HepG2 (cell line): ENCODE results near the gene TNFRSF25. TPM values are rescaled to one million over a fixed set of nuclear protein-coding genes. Genes with fewer than 3 reads are reported as not detected.

Source experiments
- ATAC-seq: fragments of 200-7000 bp; cut with Tn5 transposase; 3 replicates; pipeline ENCODE4 v1.9.1; 2020; ENCODE audit warnings: mild to moderate bottlenecking, moderate library complexity
- BruUV-seq: library from RNA; stranded (reverse); fragments of 400-500 nt; replicated peaks from 2 replicates; lab custom pipeline; 2021; lab: Mats Ljungman, UMichigan
- CTCF ChIA-PET: fragments of 300-600 bp; formaldehyde crosslinking; extraction: SDS; loops from one replicate; lab custom pipeline; 2021; ENCODE audit warnings: low total read pairs, inconsistent platforms, low intra/inter-chr PET ratio; lab: Yijun Ruan, JAX
- POLR2A ChIA-PET: fragments of 350-600 bp; sonication (Branson Sonifier 250); formaldehyde crosslinking; loops from one replicate; lab custom pipeline; 2020; ENCODE audit warnings: antibody characterized with exemption, inconsistent platforms; lab: Yijun Ruan, JAX
- DNase-seq: peaks from one replicate; pipeline ENCODE4 v3.0.0-alpha.2; 2015; ENCODE audit warnings: low spot score
- FAIRE-seq: peaks from 3 replicates; lab custom pipeline; 2011; peaks lifted over from hg19 to GRCh38; lab: Jason Lieb, UNC
- H2AFZ ChIP-seq: one replicate; pipeline ENCODE4 v1.6.1; 2011; ENCODE audit warnings: low read length, inconsistent platforms
- H3K27ac ChIP-seq: fragments of 300-600 bp; 3 replicates; pipeline ENCODE4 v1.8.0; 2011; ENCODE audit warnings: mixed run types, mild to moderate bottlenecking, mixed read lengths, low read length, inconsistent platforms; ENCODE audit not compliant: insufficient read depth; ENCODE audit errors: extremely low read length
- H3K27me3 ChIP-seq, 2 experiments: fragments of 200-600 bp in 1 of 2; 2 replicates in 1 of 2; 3 replicates in 1 of 2; pipeline versions ENCODE4 v1.6.0 to v1.8.0; 2011; ENCODE audit warnings: low read length in 2 of 2, mild to moderate bottlenecking in 2 of 2, moderate library complexity in 2 of 2, inconsistent platforms in 1 of 2; ENCODE audit not compliant: insufficient read depth in 2 of 2, control insufficient read depth in 1 of 2
- H3K36me3 ChIP-seq, 2 experiments: fragments of 200-600 bp in 1 of 2; replicated peaks in 1 of 2; 2 replicates in 1 of 2; 3 replicates in 1 of 2; pipeline versions ENCODE4 v1.5.1 to v1.8.0; 2011; ENCODE audit warnings: low read length in 2 of 2, inconsistent platforms in 1 of 2; ENCODE audit not compliant: insufficient read depth in 2 of 2, control insufficient read depth in 1 of 2
- H3K4me1 ChIP-seq: 2 replicates; pipeline ENCODE4 v1.5.1; 2012; ENCODE audit warnings: low read length, inconsistent platforms; ENCODE audit not compliant: insufficient read depth
- H3K4me2 ChIP-seq: 2 replicates; pipeline ENCODE4 v1.6.0; 2011; ENCODE audit warnings: low read depth, low read length, inconsistent platforms
- H3K4me3 ChIP-seq, 3 experiments: fragments of 200-600 bp in 1 of 3; sonication (generic), shearing (Covaris generic) in 1 of 3; replicated peaks in 1 of 3; 2 replicates each; pipeline ENCODE4 v1.5.1; 2011 to 2016; ENCODE audit warnings: low read length in 3 of 3, inconsistent platforms in 2 of 3, low read depth in 2 of 3, mild to moderate bottlenecking in 2 of 3, control low read depth in 1 of 3, mixed read lengths in 1 of 3; ENCODE audit not compliant: insufficient read depth in 1 of 3
- H3K79me2 ChIP-seq: one replicate; pipeline ENCODE4 v1.6.1; 2011; ENCODE audit warnings: low read length, inconsistent platforms; ENCODE audit not compliant: insufficient read depth
- H3K9ac ChIP-seq: 2 replicates; pipeline ENCODE4 v1.6.0; 2011; ENCODE audit warnings: mild to moderate bottlenecking, low read depth, low read length, inconsistent platforms; ENCODE audit not compliant: insufficient read depth
- H3K9me3 ChIP-seq: 2 replicates; pipeline ENCODE4 v1.5.1; 2012; ENCODE audit warnings: mild to moderate bottlenecking, low read length
- H4K20me1 ChIP-seq: 2 replicates; pipeline ENCODE4 v1.6.0; 2011; ENCODE audit warnings: inconsistent platforms, mild to moderate bottlenecking, low read length, moderate library complexity; ENCODE audit not compliant: insufficient read depth
- ARNT ChIP-seq: fragments of 450-650 bp; IDR thresholded peaks from 2 replicates; pipeline ENCODE4 v1.6.1; 2017
- GLI4 ChIP-seq: sonication (generic); formaldehyde crosslinking; IDR thresholded peaks from 2 replicates; pipeline ENCODE4 v1.5.1; 2020; ENCODE audit warnings: missing genetic modification reagents, mild to moderate bottlenecking, moderate library complexity, borderline replicate concordance
- HNF4G ChIP-seq, 2 experiments: sonication (generic) in 1 of 2; formaldehyde crosslinking in 1 of 2; IDR thresholded peaks; 2 replicates each; pipeline versions ENCODE4 v1.4.0 to v1.6.1; 2011 to 2020; ENCODE audit warnings: borderline replicate concordance in 2 of 2, low read depth in 2 of 2, mild to moderate bottlenecking in 2 of 2, low read length in 1 of 2, missing genetic modification reagents in 1 of 2, moderate library complexity in 1 of 2
- HOXA7 ChIP-seq: sonication (generic); formaldehyde crosslinking; IDR thresholded peaks from 2 replicates; pipeline ENCODE4 v1.8.1; 2022; ENCODE audit warnings: mild to moderate bottlenecking, missing genetic modification reagents, moderate library complexity
- KDM6A ChIP-seq: IDR thresholded peaks from 2 replicates; pipeline ENCODE4 v1.6.1; 2016; ENCODE audit warnings: low read depth
- LCORL ChIP-seq, 2 experiments: fragments of 450-650 bp in 1 of 2; sonication (generic) in 1 of 2; formaldehyde crosslinking in 1 of 2; IDR thresholded peaks; 2 replicates each; pipeline versions ENCODE4 v1.5.0 to v1.6.1; 2017 to 2020; ENCODE audit warnings: antibody characterized with exemption in 1 of 2, missing genetic modification reagents in 1 of 2
- NPAS2 ChIP-seq: sonication (generic); formaldehyde crosslinking; IDR thresholded peaks from 2 replicates; pipeline ENCODE4 v1.8.0; 2022; ENCODE audit warnings: mild to moderate bottlenecking, missing genetic modification reagents, borderline replicate concordance
- NR2F6 ChIP-seq, 2 experiments: IDR thresholded peaks; 2 replicates each; pipeline ENCODE4 v1.6.1; 2016; ENCODE audit warnings: antibody characterized with exemption in 1 of 2, mild to moderate bottlenecking in 1 of 2
- REL ChIP-seq: sonication (generic); formaldehyde crosslinking; conservative IDR thresholded peaks from 2 replicates; pipeline ENCODE4 v1.8.0; 2022; ENCODE audit warnings: mild to moderate bottlenecking, missing genetic modification reagents, moderate library complexity
- ZFAT ChIP-seq: sonication (generic); formaldehyde crosslinking; conservative IDR thresholded peaks from 2 replicates; pipeline ENCODE4 v1.8.1; 2023; ENCODE audit warnings: missing genetic modification reagents, inconsistent platforms
- ZNF30 ChIP-seq: sonication (generic); formaldehyde crosslinking; IDR thresholded peaks from 2 replicates; pipeline ENCODE4 v1.5.0; 2020; ENCODE audit warnings: mild to moderate bottlenecking, missing genetic modification reagents
- ZNF703 ChIP-seq: sonication (generic); formaldehyde crosslinking; IDR thresholded peaks from 2 replicates; pipeline ENCODE4 v1.5.1; 2020; ENCODE audit warnings: missing genetic modification reagents, mild to moderate bottlenecking, moderate library complexity, borderline replicate concordance
- ZNF747 ChIP-seq: sonication (generic); formaldehyde crosslinking; IDR thresholded peaks from 2 replicates; pipeline ENCODE4 v1.8.1; 2023; ENCODE audit warnings: missing genetic modification reagents, mild to moderate bottlenecking, borderline replicate concordance
- WGBS: methylation state at CpG from one replicate; pipeline ENCODE4 v1.1.6; 2017; ENCODE audit warnings: low lambda C conversion rate; 5-methylcytosine and 5-hydroxymethylcytosine counted together
- in situ Hi-C: cut with HindIII; loops from 2 replicates; pipeline ENCODE4 v1.10.0; 2017; ENCODE audit warnings: low pct_unique_long_range_greater_than_20kb; ENCODE audit not compliant: extremely low pct_ligation_motif_present
- intact Hi-C: fragments of 100-400 bp; cut with micrococcal nuclease; formaldehyde crosslinking; loops from one replicate; pipeline ENCODE4 v1.10.0; 2022; ENCODE audit not compliant: unreplicated experiment
- polyA plus RNA-seq, 8 experiments: library from polyadenylated mRNA; depleted of rRNA in 3 of 8; stranded (reverse) in 7 of 8; unstranded in 1 of 8; fragments of >200 nt; fragmentation: Illumina TruSeq in 4 of 8; extraction: Trizol in 4 of 8; gene quantifications; 2 replicates each; pipeline versions ENCODE4 v1.2.1 to v1.2.3, GENCODE V29; 2011 to 2016; ENCODE audit warnings: low read depth in 4 of 8, missing spikeins in 1 of 8, mixed read lengths in 1 of 8; ENCODE audit not compliant: insufficient read depth in 1 of 8
- total RNA-seq, 5 experiments: library from RNA; depleted of rRNA; stranded (reverse); fragments of >200 nt; fragmentation: Illumina TruSeq; extraction: Trizol; gene quantifications; 2 replicates each; pipeline ENCODE4 v1.2.3, GENCODE V29; 2016; ENCODE audit warnings: low read depth in 1 of 5
- TF ChIP-seq, protein P1 (sequence below): sonication (generic); formaldehyde crosslinking; IDR thresholded peaks from 2 replicates; pipeline ENCODE4 v1.8.1; 2023; ENCODE audit warnings: mild to moderate bottlenecking, inconsistent platforms, moderate library complexity, missing genetic modification reagents, borderline replicate concordance
- TF ChIP-seq, protein P2 (sequence below): sonication (generic); formaldehyde crosslinking; IDR thresholded peaks from 2 replicates; pipeline ENCODE4 v1.4.0; 2020; ENCODE audit warnings: mild to moderate bottlenecking, missing genetic modification reagents, borderline replicate concordance
- TF ChIP-seq, protein P3 (sequence below): sonication (generic); formaldehyde crosslinking; IDR thresholded peaks from 2 replicates; pipeline ENCODE4 v1.4.0; 2020; ENCODE audit warnings: missing genetic modification reagents; ENCODE audit errors: not compliant biosample characterization
- TF ChIP-seq, protein P4 (sequence below): sonication (generic); formaldehyde crosslinking; conservative IDR thresholded peaks from 2 replicates; pipeline ENCODE4 v1.4.0; 2020; ENCODE audit warnings: missing genetic modification reagents
- TF ChIP-seq, protein P5 (sequence below): sonication (generic); formaldehyde crosslinking; IDR thresholded peaks from 2 replicates; pipeline ENCODE4 v1.8.0; 2022; ENCODE audit warnings: mild to moderate bottlenecking, missing genetic modification reagents, moderate library complexity

Gene TNFRSF25
- total and polyA plus RNA-seq, 2 of the 13 experiments (the other 11 are each of a cell fraction or from before 2014, with no cell fraction given): 1.4 to 1.5 TPM

DNA sequence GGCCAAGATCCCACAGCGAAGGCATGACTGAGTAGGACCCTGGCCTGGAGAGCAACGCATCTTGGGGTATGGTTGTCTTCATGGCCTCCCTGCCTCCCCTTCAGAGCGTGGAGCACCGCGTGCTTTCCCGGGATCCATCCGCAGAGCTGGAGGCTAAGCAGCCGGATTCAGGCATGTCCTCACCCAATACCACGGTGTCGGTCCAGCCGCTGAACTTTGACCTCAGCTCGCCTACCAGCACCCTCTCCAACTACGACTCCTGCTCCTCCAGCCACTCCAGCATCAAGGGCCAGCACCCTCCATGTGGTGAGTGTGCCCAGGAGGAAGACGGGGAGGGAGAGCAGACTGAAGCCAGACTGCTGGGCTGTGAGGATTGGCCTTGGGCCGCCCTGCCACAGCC lies 21.6 kb downstream of the TNFRSF25 start:
- peaks cover 8% of the 10 kb centered on the region for H3K79me2 ChIP-seq
- H3K9ac ChIP-seq: no peak overlapping the region
- WGBS: 3% methylated on average over 6 of the region's 15 CpGs
- no peaks in the 10 kb centered on the region for H3K36me3 ChIP-seq
- H3K27ac ChIP-seq: no peak overlapping the region
- in situ Hi-C loops (no loop called here), intact Hi-C loops (loop anchor here (10.0 kb wide), 1 partner anchor 650 kb away; no protein-coding TSS in a partner anchor)
- H3K27me3 ChIP-seq: peaks cover 0 to 1% of the 10 kb centered on the region in 2 experiments; a peak in 2 of 5 replicates
- peak overlapping the region in 1 of 3 experiments; percentile 78; a peak in 2 of 6 replicates for H3K4me3 ChIP-seq
- ChIA-PET POLR2A (no interaction called here), CTCF (interaction anchor here (1.0 to 1.6 kb wide), 3 partner anchors 20 to 31 kb away, joined by 3 to 5 read pairs (median 4); no protein-coding TSS in a partner anchor)
- DNase-seq (no peak), ATAC-seq (no peak), FAIRE-seq (no peak)
- no peak overlapping the region for H2AFZ ChIP-seq
- H4K20me1 ChIP-seq: no peaks in the 10 kb centered on the region
- H3K9me3 ChIP-seq: no peaks in the 10 kb centered on the region
- H3K4me1 ChIP-seq: peaks cover 42% of the 10 kb centered on the region
- BruUV-seq: no TSS peak
- H3K4me2 ChIP-seq: peak overlapping the region; percentile 73
- TF ChIP-seq GLI4 (CRISPR knock-in tag): no peak
- TF ChIP-seq, protein P1, sequence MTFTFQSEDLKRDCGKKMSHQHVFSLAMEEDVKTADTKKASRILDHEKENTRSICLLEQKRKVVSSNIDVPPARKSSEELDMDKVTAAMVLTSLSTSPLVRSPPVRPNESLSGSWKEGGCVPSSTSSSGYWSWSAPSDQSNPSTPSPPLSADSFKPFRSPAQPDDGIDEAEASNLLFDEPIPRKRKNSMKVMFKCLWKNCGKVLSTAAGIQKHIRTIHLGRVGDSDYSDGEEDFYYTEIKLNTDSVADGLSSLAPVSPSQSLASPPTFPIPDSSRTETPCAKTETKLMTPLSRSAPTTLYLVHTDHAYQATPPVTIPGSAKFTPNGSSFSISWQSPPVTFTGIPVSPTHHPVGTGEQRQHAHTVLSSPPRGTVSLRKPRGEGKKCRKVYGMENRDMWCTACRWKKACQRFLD (CRISPR knock-in tag): no peak
- no peak for TF ChIP-seq LCORL (IDR thresholded peaks at IDR 0.05)
- TF ChIP-seq LCORL (CRISPR knock-in tag; IDR thresholded peaks at IDR 0.05): 0 out of 2 replicates have a peak, but pooled peaks have one; percentile 25
- no peak for TF ChIP-seq ZFAT (CRISPR knock-in tag)
- TF ChIP-seq ZNF703 (CRISPR knock-in tag): no peak
- no peak for TF ChIP-seq NPAS2 (CRISPR knock-in tag)
- TF ChIP-seq, protein P2, sequence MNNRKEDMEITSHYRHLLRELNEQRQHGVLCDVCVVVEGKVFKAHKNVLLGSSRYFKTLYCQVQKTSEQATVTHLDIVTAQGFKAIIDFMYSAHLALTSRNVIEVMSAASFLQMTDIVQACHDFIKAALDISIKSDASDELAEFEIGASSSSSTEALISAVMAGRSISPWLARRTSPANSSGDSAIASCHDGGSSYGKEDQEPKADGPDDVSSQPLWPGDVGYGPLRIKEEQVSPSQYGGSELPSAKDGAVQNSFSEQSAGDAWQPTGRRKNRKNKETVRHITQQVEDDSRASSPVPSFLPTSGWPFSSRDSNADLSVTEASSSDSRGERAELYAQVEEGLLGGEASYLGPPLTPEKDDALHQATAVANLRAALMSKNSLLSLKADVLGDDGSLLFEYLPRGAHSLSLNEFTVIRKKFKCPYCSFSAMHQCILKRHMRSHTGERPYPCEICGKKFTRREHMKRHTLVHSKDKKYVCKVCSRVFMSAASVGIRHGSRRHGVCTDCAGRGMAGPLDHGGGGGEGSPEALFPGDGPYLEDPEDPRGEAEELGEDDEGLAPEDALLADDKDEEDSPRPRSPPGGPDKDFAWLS (CRISPR knock-in tag): no peak
- TF ChIP-seq REL (CRISPR knock-in tag): no peak
- TF ChIP-seq NR2F6 (IDR thresholded peaks at IDR 0.05): no peak
- TF ChIP-seq NR2F6 (CRISPR knock-in tag; IDR thresholded peaks at IDR 0.05): 0 out of 2 replicates have a peak, but pooled peaks have one; percentile 21
- TF ChIP-seq HOXA7 (CRISPR knock-in tag): no peak
- TF ChIP-seq ZNF747: no peak
- TF ChIP-seq ARNT: no peak
- TF ChIP-seq, protein P3, sequence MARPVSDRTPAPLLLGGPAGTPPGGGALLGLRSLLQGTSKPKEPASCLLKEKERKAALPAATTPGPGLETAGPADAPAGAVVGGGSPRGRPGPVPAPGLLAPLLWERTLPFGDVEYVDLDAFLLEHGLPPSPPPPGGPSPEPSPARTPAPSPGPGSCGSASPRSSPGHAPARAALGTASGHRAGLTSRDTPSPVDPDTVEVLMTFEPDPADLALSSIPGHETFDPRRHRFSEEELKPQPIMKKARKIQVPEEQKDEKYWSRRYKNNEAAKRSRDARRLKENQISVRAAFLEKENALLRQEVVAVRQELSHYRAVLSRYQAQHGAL: no peak
- TF ChIP-seq, protein P4, sequence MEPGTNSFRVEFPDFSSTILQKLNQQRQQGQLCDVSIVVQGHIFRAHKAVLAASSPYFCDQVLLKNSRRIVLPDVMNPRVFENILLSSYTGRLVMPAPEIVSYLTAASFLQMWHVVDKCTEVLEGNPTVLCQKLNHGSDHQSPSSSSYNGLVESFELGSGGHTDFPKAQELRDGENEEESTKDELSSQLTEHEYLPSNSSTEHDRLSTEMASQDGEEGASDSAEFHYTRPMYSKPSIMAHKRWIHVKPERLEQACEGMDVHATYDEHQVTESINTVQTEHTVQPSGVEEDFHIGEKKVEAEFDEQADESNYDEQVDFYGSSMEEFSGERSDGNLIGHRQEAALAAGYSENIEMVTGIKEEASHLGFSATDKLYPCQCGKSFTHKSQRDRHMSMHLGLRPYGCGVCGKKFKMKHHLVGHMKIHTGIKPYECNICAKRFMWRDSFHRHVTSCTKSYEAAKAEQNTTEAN (CRISPR knock-in tag): no peak
- TF ChIP-seq KDM6A (CRISPR knock-in tag): no peak
- 0 out of 2 replicates have a peak, but pooled peaks have one; percentile 14 for TF ChIP-seq HNF4G (IDR thresholded peaks at IDR 0.05; ENCODE audit: borderline replicate concordance, low read depth, low read length)
- no peak for TF ChIP-seq HNF4G (CRISPR knock-in tag; IDR thresholded peaks at IDR 0.05; ENCODE audit: borderline replicate concordance, low read depth)
- TF ChIP-seq ZNF30 (CRISPR knock-in tag): no peak
- TF ChIP-seq, protein P5, sequence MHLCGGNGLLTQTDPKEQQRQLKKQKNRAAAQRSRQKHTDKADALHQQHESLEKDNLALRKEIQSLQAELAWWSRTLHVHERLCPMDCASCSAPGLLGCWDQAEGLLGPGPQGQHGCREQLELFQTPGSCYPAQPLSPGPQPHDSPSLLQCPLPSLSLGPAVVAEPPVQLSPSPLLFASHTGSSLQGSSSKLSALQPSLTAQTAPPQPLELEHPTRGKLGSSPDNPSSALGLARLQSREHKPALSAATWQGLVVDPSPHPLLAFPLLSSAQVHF (CRISPR knock-in tag): no peak
